PC-3 (cell line): Measurements from ENCODE around the gene CHRNA3.
"Not testable (repeated sequence)": the region's sequence is repeated elsewhere in the genome, so short reads cannot be mapped to it uniquely, and the experiment has no call there.

ENCODE experiments used
- CTCF ChIP-seq: fragments of 300-600 bp; sonication (generic); conservative IDR thresholded peaks from 2 replicates; pipeline ENCODE4 v1.5.1; 2017; ENCODE audit warnings: antibody characterized with exemption, low read depth, mild to moderate bottlenecking, low read length
- EZH2 ChIP-seq: fragments of 300-600 bp; sonication (generic); IDR thresholded peaks from one replicate; pipeline ENCODE4 v1.6.1; 2017; ENCODE audit warnings: antibody characterized with exemption, mild to moderate bottlenecking, low read length; ENCODE audit not compliant: unreplicated experiment

GRCh38 chr15:78560201-78560600, 60.6 kb downstream of the CHRNA3 start:
- not testable (repeated sequence) for TF ChIP-seq CTCF, EZH2
